C4-2B (cell line): Measurements from ENCODE around the gene CRAMP1.

Source experiments
- H3K27ac ChIP-seq: fragments of 450-650 bp; 2 replicates; pipeline ENCODE4 v1.5.1; 2017
- CTCF ChIP-seq: fragments of 450-650 bp; conservative IDR thresholded peaks from 2 replicates; pipeline ENCODE4 v1.5.1; 2017; ENCODE audit warnings: mild to moderate bottlenecking
- ZFX ChIP-seq: fragments of 450-650 bp; IDR thresholded peaks from 2 replicates; pipeline ENCODE4 v1.6.1; 2017

CRAMP1 gene

GRCh38 chr16:1601489-1601888 lies 10.7 kb upstream of the CRAMP1 start:
- H3K27ac ChIP-seq = no peak overlapping the region
- TF ChIP-seq CTCF (no peak), ZFX (no peak)

GRCh38 chr16:1602285-1602684 lies 9.9 kb upstream of the CRAMP1 start:
- TF ChIP-seq ZFX (no peak), CTCF (no peak)
- H3K27ac ChIP-seq = no peak overlapping the region

- TF ChIP-seq CTCF = no peak
- no peak for TF ChIP-seq ZFX
- no peak overlapping the region for H3K27ac ChIP-seq
Observed at GRCh38 chr16:1606774-1607173, 5.4 kb upstream of the CRAMP1 start.

GRCh38 chr16:1607971-1608370 lies 4.2 kb upstream of the CRAMP1 start:
- H3K27ac ChIP-seq = no peak overlapping the region
- TF ChIP-seq CTCF (no peak), ZFX (no peak)

DNA sequence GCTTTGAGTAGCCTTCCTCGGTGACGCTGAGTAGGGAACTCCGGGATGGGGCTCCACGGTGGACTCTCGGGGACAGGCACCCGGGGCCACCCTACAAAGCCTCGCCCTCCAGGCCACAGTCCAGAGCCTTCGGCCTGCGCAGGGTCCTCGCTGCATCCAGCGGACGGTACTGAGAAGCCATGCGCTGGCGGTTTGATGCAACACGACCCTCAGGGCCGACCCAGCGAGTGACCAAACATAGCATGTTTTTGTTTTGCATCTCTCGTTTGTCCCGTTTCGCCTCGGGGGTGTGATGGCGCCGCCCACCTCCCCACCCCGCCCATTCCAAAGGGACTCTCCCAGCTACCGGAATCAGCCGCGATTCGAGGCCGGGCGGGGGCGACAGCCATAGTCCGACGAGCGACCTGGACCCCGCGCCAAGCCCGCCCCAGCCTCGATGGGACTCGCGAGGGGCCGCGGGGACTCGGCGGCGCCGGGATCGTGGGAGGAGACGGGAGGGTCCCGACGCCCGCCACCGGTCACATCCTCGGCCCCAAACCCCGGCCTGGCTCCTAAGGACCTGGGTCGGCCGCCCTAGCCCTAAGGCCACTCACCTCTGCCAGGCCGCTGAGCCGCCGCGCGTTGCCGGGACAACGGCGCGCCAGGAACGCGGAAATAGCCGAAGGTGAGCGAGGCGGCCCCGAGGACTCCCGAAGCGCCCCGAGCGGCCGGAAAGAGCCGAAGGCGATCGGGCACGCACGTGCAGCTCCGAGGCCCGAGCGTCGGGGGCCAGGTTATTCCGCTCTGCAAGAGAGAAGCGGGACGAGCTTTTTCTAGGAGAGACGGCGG lies 1.9 kb upstream of the CRAMP1 start:
- peak; percentile 51; the same call in 1 of the 2 replicates for TF ChIP-seq ZFX
- TF ChIP-seq CTCF = no peak
- peak overlapping the region; percentile 82 for H3K27ac ChIP-seq

GRCh38 chr16:1610899-1611632 lies 1.1 kb upstream of the CRAMP1 start:
- peak overlapping the region; percentile 82 for H3K27ac ChIP-seq
- no peak for TF ChIP-seq CTCF
- TF ChIP-seq ZFX = peak; percentile 50; the same call in 1 of the 2 replicates

- no peak for TF ChIP-seq ZFX
- TF ChIP-seq CTCF = no peak
- H3K27ac ChIP-seq = peak overlapping the region; percentile 82
Observed at GRCh38 chr16:1613211-1613622, 1.1 kb downstream of the CRAMP1 start.
